Hepatocyte (in vitro differentiated cells): ENCODE measurements around the gene CEBPB.

ENCODE experiments used
- EZH2 ChIP-seq: fragments of 200-600 bp; sonication (generic); IDR thresholded peaks from 2 replicates; pipeline ENCODE4 v1.6.1; 2016; ENCODE audit warnings: antibody characterized with exemption, mild to moderate bottlenecking, borderline replicate concordance
- EZH2phosphoT487 ChIP-seq: fragments of 200-600 bp; sonication (generic); IDR thresholded peaks from one replicate; pipeline ENCODE4 v1.6.1; 2018; ENCODE audit warnings: antibody characterized with exemption, mild to moderate bottlenecking, low read depth, moderate library complexity; ENCODE audit not compliant: unreplicated experiment, severe bottlenecking
- TF ChIP-seq, protein P1 (sequence below): fragments of 200-600 bp; sonication (generic); IDR thresholded peaks from 2 replicates; pipeline ENCODE4 v1.5.1; 2016; ENCODE audit warnings: antibody characterized with exemption, mild to moderate bottlenecking; ENCODE audit not compliant: poor library complexity

DNA sequence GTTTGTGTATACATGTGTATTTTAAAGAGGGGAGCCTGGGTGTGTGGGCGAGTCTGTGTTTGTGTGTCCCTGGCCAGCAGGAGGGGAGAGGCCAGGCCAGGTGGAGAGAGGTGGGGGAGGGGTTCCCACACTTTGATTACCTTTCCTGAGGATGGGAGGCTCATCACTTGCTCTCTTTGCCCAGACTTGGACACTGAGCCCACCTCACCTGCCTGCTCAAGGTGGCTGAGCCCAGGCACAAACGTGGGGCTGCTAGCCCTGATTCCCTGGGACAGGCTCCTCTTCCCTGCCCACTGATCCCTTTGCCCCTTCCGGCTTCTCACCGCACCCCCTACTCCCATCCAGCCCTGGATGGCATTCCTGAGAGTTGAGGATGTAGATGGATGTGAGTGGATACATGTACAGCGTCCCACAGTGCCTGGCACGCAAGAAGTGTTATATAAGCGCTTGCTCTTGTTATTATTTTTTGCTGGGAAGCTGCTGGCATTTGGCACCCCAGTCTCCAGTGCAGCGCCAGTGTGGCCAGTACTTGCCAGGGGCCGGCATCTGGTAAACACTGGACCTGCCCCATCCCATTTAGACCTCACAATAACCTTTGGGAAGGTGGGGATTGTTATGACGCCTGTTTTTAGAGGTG is 2.7 kb downstream of the CEBPB start:
- TF ChIP-seq EZH2phosphoT487 (no peak), EZH2 (no peak)
- TF ChIP-seq, protein P1, sequence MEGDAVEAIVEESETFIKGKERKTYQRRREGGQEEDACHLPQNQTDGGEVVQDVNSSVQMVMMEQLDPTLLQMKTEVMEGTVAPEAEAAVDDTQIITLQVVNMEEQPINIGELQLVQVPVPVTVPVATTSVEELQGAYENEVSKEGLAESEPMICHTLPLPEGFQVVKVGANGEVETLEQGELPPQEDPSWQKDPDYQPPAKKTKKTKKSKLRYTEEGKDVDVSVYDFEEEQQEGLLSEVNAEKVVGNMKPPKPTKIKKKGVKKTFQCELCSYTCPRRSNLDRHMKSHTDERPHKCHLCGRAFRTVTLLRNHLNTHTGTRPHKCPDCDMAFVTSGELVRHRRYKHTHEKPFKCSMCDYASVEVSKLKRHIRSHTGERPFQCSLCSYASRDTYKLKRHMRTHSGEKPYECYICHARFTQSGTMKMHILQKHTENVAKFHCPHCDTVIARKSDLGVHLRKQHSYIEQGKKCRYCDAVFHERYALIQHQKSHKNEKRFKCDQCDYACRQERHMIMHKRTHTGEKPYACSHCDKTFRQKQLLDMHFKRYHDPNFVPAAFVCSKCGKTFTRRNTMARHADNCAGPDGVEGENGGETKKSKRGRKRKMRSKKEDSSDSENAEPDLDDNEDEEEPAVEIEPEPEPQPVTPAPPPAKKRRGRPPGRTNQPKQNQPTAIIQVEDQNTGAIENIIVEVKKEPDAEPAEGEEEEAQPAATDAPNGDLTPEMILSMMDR = no peak
